Esophagus (tissue), 2 donors: ENCODE measurements around the gene ZNF223. TPM values are rescaled to one million over a fixed set of nuclear protein-coding genes. Genes with fewer than 3 reads are reported as not detected.
A peak's percentile ranks its signal among the peaks of the same experiment; 100 is the strongest.

Source experiments
- H3K27ac ChIP-seq, 2 donors: one replicate each; pipeline ENCODE4 v1.5.1; 2013; ENCODE audit warnings: low read depth in 2 of 2, mild to moderate bottlenecking in 2 of 2, inconsistent platforms in 1 of 2, low read length in 1 of 2, moderate library complexity in 1 of 2
- H3K27me3 ChIP-seq, 2 donors: one replicate each; pipeline ENCODE4 v1.6.1; 2013; ENCODE audit warnings: low read length in 2 of 2, control low read depth in 1 of 2, mild to moderate bottlenecking in 1 of 2; ENCODE audit not compliant: insufficient read depth in 2 of 2, control insufficient read depth in 1 of 2
- H3K36me3 ChIP-seq, 2 donors: one replicate each; pipeline ENCODE4 v1.6.1; 2013; ENCODE audit warnings: low read length in 1 of 2; ENCODE audit not compliant: control insufficient read depth in 2 of 2, insufficient read depth in 2 of 2
- H3K4me1 ChIP-seq, 2 donors: one replicate each; pipeline ENCODE4 v1.6.1; 2013; ENCODE audit warnings: low read length in 1 of 2; ENCODE audit not compliant: control insufficient read depth in 2 of 2, insufficient read depth in 2 of 2
- H3K4me3 ChIP-seq, 2 donors: one replicate each; pipeline ENCODE4 v1.5.1; 2013; ENCODE audit warnings: low read length in 2 of 2, mild to moderate bottlenecking in 2 of 2, low read depth in 1 of 2, moderate library complexity in 1 of 2
- H3K9me3 ChIP-seq, 2 donors: one replicate each; pipeline ENCODE4 v1.6.1; 2013; ENCODE audit warnings: mild to moderate bottlenecking in 2 of 2, low read depth in 1 of 2, low read length in 1 of 2, moderate library complexity in 1 of 2; ENCODE audit not compliant: control insufficient read depth in 2 of 2, insufficient read depth in 1 of 2
- WGBS, 2 donors: extraction: QIAGEN DNeasy Blood & Tissue Kit; methylation state at CpG; one replicate each; pipeline ENCODE4 v1.1.7; 2013; 5-methylcytosine and 5-hydroxymethylcytosine counted together
- polyA plus RNA-seq, 2 donors: library from polyadenylated mRNA; stranded (reverse); fragments of 200-250 nt; gene quantifications; one replicate each; pipeline ENCODE4 v1.2.3, GENCODE V29; 2013
- donor health status: healthy with polysubstance abuse.
- donor health status: Bipolar disorder and iron deficiency.

Gene ZNF223
- polyA plus RNA-seq, 2 donors = 2.6 to 3.5 TPM

DNA sequence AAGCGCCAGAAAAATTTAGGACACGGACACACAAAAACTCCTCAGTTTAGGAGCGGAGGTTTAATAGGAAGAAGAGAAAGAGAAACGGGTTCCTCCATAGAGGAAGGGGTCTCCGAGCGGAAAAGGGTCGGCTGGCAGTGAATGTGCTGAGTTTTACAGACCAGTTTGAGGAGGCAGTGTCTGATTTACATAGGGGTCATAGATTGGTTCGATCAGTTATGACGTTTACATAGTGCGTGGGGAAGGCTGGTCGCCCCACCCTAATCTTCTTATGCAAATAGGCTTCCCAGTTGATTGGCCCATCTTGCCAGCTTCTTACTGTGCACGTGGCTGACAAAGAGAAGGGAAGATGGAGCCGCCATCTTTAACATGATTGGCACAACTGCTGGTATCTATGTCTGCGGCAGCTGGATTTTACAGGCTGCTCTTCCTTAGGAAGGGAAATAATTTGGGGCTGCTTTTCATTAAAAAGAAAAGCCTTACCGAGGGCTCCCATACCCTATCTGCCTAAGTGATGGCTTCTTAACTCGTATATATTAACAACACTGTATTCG, 60.2 kb downstream of the ZNF223 start:
- Histone ChIP-seq H3K27me3 (no peaks in the 10 kb centered on the region), H3K9me3 (peaks cover 5 to 13% of the 10 kb centered on the region in 2 donors), H3K4me1 (peaks cover 3% of the 10 kb centered on the region in 2 donors), H3K27ac (no peak overlapping the region), H3K4me3 (peak overlapping the region in 1 of 2 donors; percentile 96), H3K36me3 (peaks cover 0 to 4% of the 10 kb centered on the region in 2 donors)
- WGBS, 2 donors = 19 to 29% methylated on average over 17 of the region's 17 CpGs

DNA sequence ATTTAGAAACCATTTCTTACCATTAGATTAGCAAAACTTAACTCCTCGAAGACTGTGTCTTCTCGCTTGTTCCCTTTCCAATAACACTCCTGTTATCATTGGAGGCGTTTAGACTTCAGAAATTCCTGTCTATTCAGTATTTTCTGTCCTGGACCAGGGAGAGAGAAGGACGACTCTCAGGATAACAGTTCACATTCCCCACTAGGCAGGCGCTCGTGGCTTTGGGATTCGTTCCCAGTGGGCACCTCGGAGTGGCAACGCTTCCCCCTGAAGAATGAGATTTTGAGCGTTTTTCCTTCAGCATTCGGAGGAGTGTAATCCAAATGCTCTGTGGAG, 60.9 kb downstream of the ZNF223 start:
- WGBS, 2 donors = 0 to 1% methylated on average over 11 of the region's 11 CpGs
- peak overlapping the region; percentile 6 to 68 for H3K27ac ChIP-seq

DNA sequence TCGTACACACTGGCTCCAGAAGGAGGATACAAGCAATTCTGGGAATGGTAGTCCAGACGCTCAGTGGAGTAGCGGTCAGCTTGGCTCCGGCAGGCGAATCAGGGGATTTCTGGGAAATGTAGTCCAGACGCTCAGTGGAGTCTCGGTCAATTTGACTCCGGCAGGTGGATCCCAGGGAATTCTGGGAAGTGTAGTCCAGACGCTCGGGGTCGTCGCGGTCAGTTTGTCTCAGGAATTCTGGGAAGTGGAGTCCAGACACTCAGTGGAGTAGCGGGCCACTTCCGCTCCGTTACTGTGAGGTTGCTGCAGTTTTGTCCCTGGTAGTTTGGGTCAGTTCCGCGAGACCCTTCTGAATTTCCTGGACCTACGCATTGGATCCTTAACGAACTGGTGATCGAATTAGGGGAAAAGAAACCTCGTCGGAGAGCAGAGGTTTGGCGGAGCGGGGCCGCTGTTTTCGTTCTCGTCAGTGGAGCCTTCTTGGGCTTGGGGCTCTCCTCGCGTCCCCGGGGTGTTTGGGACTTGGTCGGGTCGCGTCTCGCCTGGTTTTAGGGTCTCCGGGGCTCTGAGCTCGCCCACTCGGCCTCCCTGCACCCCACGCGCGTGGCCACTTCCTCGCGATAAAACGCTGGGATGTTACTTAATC, 61.4 kb downstream of the ZNF223 start, which contains the start of gene ZNF225:
Gene ZNF225 (plus strand): TSS at position 262 of the 646 bp plus-strand sequence. CDS start 2,429 bp downstream, outside the sequence.
- 0% methylated on average over 44 of the region's 44 CpGs for WGBS, 2 donors
- peak within 1 kb of the TSS; percentile 11 to 87 for H3K27ac ChIP-seq

More for the DNA sequence above, 60.9 kb downstream of the ZNF223 start:
- Histone ChIP-seq H3K36me3 (peaks cover 0 to 2% of the 10 kb centered on the region in 2 donors), H3K4me1 (peaks cover 3% of the 10 kb centered on the region in 2 donors), H3K9me3 (peaks cover 3 to 6% of the 10 kb centered on the region in 2 donors), H3K4me3 (peak overlapping the region; percentile 95 to 96), H3K27me3 (no peaks in the 10 kb centered on the region)

DNA sequence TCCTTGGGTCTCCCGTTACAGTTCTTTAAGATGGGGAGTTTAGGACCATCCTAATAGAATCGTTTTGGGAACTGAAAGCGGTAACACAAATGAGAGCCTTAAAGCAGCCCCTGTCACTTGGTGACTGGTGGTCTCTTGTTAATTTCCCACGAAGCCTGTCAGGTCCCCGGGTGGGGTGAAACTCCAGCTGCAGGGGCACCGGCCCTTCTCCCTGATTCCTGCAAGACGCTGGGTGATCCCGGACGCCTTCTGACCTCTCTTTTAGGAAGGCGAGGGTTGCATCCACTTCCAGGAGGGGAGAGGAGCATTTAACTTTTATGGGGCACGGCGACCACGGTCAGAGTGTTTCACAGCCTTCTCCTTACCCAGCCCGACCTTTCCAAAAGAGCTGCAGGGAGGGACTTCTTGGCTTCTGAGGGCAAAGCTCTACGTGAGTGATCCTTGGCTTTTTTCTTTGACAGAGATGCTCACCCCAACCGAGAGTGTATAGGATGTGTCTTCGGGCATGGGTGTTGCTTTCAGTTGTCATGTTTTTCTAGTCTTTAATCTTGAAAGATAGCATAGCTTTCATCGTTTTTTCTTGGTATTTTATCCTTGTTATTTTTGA, 62.1 kb downstream of the ZNF223 start:
- H3K4me1 ChIP-seq = peaks cover 3% of the 10 kb centered on the region in 2 donors
- peaks cover 0 to 7% of the 10 kb centered on the region in 2 donors for H3K36me3 ChIP-seq
- 3 to 4% methylated on average over 18 of the region's 18 CpGs for WGBS, 2 donors
- peaks cover 0 to 3% of the 10 kb centered on the region in 2 donors for H3K9me3 ChIP-seq
- peak overlapping the region; percentile 95 to 96 for H3K4me3 ChIP-seq
- H3K27me3 ChIP-seq = no peaks in the 10 kb centered on the region
- peak overlapping the region; percentile 11 to 87 for H3K27ac ChIP-seq

More for the DNA sequence above, 61.4 kb downstream of the ZNF223 start, which contains the start of gene ZNF225:
- Histone ChIP-seq H3K4me3 (peak within 1 kb of the TSS; percentile 95 to 96), H3K4me1 (peaks cover 3% of the 10 kb centered on the region in 2 donors), H3K9me3 (peaks cover 0 to 3% of the 10 kb centered on the region in 2 donors), H3K27me3 (no peaks in the 10 kb centered on the region), H3K36me3 (peaks cover 0 to 5% of the 10 kb centered on the region in 2 donors)

Other genes starting within 250 kb of the ZNF223 start
- gene LYPD5, start 249.6 kb upstream of the ZNF223 start, polyA plus RNA-seq = 10 to 100 TPM in 1 of 2 donors, 1 to 10 TPM in 1; 3.8 to 12.3 TPM
- 1 to 10 TPM; 1.6 to 3.2 TPM for gene ZNF283, start 224.7 kb upstream of the ZNF223 start, polyA plus RNA-seq
- gene ZNF404, start 168.1 kb upstream of the ZNF223 start, polyA plus RNA-seq = 1 to 10 TPM in 1 of 2 donors, under 1 TPM in 1; 0.94 to 5.9 TPM
- 1 to 10 TPM; 3.0 to 3.2 TPM for gene ZNF45, start 116.8 kb upstream of the ZNF223 start, polyA plus RNA-seq
- 1 to 10 TPM in 1 of 2 donors, under 1 TPM in 1; 0.42 to 1.2 TPM for gene ZNF221, start 100.8 kb upstream of the ZNF223 start, polyA plus RNA-seq
- gene ZNF155, start 67.8 kb upstream of the ZNF223 start, polyA plus RNA-seq = 1 to 10 TPM; 2.9 to 3.4 TPM
- 1 to 10 TPM; 1.1 to 1.4 TPM for gene ZNF230, start 49.1 kb upstream of the ZNF223 start, polyA plus RNA-seq
- gene ZNF222, start 26.7 kb upstream of the ZNF223 start, polyA plus RNA-seq = 1 to 10 TPM; 1.4 to 1.6 TPM
- under 1 TPM; 0.32 to 0.67 TPM for gene ZNF284, start 20.1 kb downstream of the ZNF223 start, polyA plus RNA-seq
- 10 to 100 TPM in 1 of 2 donors, 1 to 10 TPM in 1; 6.6 to 10.6 TPM for gene ZNF224, start 42.3 kb downstream of the ZNF223 start, polyA plus RNA-seq
- gene ZNF225, start 61.4 kb downstream of the ZNF223 start, polyA plus RNA-seq = under 1 TPM; 0.81 to 0.92 TPM
- 1 to 10 TPM; 2.0 to 2.4 TPM for gene ZNF234, start 89.5 kb downstream of the ZNF223 start, polyA plus RNA-seq
- 10 to 100 TPM; 10.0 to 11.5 TPM for gene ZNF226, start 113.1 kb downstream of the ZNF223 start, polyA plus RNA-seq
- 1 to 10 TPM; 2.2 to 3.0 TPM for gene ZNF227, start 160.5 kb downstream of the ZNF223 start, polyA plus RNA-seq
- under 1 TPM; 0.11 to 0.29 TPM for gene ZNF233, start 207.8 kb downstream of the ZNF223 start, polyA plus RNA-seq